Upper lobe of left lung (tissue), 6 donors: Measurements from ENCODE around the gene IL6ST. TPM values are rescaled to one million over a fixed set of nuclear protein-coding genes. Genes with fewer than 3 reads are reported as not detected.

ENCODE experiments used
- ATAC-seq, 2 donors: fragments of 200-7000 bp; cut with Tn5 transposase; one replicate each; pipeline ENCODE4 v1.9.1; 2022; ENCODE audit warnings: mild to moderate bottlenecking in 2 of 2, moderate library complexity in 2 of 2; ENCODE audit not compliant: low FRiP score in 2 of 2
- DNase-seq, 2 donors: peaks; one replicate each; pipeline ENCODE4 v3.0.0-alpha.2; 2019 to 2020
- H3K27ac ChIP-seq, 4 donors: fragments of 200-600 bp; sonication (generic); one replicate each; pipeline ENCODE4 v1.5.1; 2016 to 2019
- H3K27me3 ChIP-seq, 4 donors: fragments of 200-600 bp; sonication (generic); one replicate each; pipeline ENCODE4 v1.5.1; 2017 to 2019
- H3K36me3 ChIP-seq, 4 donors: fragments of 200-600 bp; sonication (generic); one replicate each; pipeline ENCODE4 v1.5.1; 2016 to 2019
- H3K4me1 ChIP-seq, 4 donors: fragments of 200-600 bp; sonication (generic); one replicate each; pipeline ENCODE4 v1.5.1; 2018 to 2019
- H3K4me3 ChIP-seq, 4 donors: fragments of 200-600 bp; sonication (generic); one replicate each; pipeline ENCODE4 v1.5.1; 2017 to 2019; ENCODE audit warnings: mild to moderate bottlenecking in 2 of 4, moderate library complexity in 1 of 4
- H3K9me3 ChIP-seq, 4 donors: fragments of 200-600 bp; sonication (generic); one replicate each; pipeline ENCODE4 v1.5.1; 2018 to 2019
- EP300 ChIP-seq, 4 donors: sonication (generic); formaldehyde crosslinking; IDR thresholded peaks; one replicate each; pipeline ENCODE4 v1.5.1; 2017; ENCODE audit warnings: antibody characterized with exemption in 4 of 4, control low read depth in 2 of 4
- POLR2A ChIP-seq, 4 donors: fragments of 450-650 bp; IDR thresholded peaks; one replicate each; pipeline ENCODE4 v1.5.1; 2016 to 2017; ENCODE audit warnings: antibody characterized with exemption in 4 of 4, mild to moderate bottlenecking in 2 of 4
- POLR2AphosphoS5 ChIP-seq, 2 donors: sonication (generic); formaldehyde crosslinking; IDR thresholded peaks; one replicate each; pipeline ENCODE4 v1.5.1; 2017; ENCODE audit warnings: antibody characterized with exemption in 2 of 2
- WGBS, 2 donors: methylation state at CpG; one replicate each; pipeline ENCODE4 v1.1.5; 2017 to 2018; 5-methylcytosine and 5-hydroxymethylcytosine counted together
- total RNA-seq, 6 donors: library from RNA; depleted of rRNA in 4 of 6; stranded (reverse); fragments of >200 nt in 4 of 6; gene quantifications; one replicate each; pipeline versions ENCODE4 v1.1.0 to v1.2.1, GENCODE V29; 2016 to 2021
- TF ChIP-seq, protein P1 (sequence below), 6 experiments: fragments of 450-650 bp in 4 of 6; fragments of 200-600 bp in 2 of 6; sonication (generic) in 2 of 6; IDR thresholded peaks; one replicate each; pipeline ENCODE4 v1.5.1; 2016 to 2019; ENCODE audit warnings: antibody characterized with exemption in 6 of 6
- donor health status: DM: no; HTN: no; CAD: no; lungs with moderate emphysema.
- donor health status: DM: no; HTN: yes; CAD: no; lungs with severe emphysema.

IL6ST gene
- total RNA-seq, 6 donors from 2014 or later, result 177 to 383 (median 300) TPM

DNA sequence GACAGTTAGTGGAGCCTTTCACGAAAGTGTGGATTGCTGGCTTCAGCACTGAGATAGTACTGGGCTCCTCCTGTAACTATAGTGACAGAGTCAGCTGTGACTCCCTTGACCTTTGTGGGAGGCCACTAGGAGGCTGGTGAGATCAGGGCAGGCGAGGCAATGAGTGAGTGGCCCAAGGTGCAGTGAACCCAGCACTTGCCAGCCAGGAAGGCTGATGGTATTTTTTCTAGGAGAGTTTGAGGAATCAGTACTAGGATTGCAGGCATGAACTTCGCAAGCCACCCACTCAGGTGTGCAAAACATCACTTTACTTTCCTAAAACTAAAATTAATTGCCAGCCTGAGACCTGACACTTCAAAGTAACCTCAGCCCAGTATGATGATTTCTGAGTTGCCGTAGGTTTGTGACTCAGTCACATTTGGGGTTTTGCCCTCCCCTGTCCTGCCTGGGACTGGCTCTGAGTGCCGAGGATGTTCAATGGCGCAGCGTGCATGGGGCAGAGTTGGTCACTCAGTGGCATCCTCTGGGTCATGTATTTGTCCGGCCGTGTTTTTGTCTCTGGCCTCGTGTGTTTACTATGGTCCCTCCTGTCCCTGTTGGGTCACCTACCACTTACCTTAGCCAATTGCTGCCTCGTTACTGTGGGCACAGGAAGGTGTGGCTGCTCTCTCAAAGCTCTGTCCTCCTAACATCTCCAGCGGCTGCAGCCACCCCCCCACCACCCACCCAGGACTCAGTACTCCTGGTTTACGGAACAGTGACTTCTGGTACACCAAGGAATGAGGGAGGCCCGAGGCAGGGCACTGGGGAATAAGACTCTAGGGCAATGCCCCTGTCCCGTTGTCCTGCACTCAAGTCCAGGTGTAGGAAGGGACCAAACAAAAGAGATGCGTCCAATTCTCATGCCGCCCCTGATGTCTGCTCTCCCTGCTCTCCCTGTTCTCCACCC lies 76.4 kb downstream of the IL6ST start:
- DNase-seq (no peak), ATAC-seq (no peak)
- TF ChIP-seq, protein P1, sequence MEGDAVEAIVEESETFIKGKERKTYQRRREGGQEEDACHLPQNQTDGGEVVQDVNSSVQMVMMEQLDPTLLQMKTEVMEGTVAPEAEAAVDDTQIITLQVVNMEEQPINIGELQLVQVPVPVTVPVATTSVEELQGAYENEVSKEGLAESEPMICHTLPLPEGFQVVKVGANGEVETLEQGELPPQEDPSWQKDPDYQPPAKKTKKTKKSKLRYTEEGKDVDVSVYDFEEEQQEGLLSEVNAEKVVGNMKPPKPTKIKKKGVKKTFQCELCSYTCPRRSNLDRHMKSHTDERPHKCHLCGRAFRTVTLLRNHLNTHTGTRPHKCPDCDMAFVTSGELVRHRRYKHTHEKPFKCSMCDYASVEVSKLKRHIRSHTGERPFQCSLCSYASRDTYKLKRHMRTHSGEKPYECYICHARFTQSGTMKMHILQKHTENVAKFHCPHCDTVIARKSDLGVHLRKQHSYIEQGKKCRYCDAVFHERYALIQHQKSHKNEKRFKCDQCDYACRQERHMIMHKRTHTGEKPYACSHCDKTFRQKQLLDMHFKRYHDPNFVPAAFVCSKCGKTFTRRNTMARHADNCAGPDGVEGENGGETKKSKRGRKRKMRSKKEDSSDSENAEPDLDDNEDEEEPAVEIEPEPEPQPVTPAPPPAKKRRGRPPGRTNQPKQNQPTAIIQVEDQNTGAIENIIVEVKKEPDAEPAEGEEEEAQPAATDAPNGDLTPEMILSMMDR (IDR thresholded peaks at IDR 0.05), result no peak
- TF ChIP-seq POLR2A (IDR thresholded peaks at IDR 0.05), result no peak
- TF ChIP-seq EP300 (IDR thresholded peaks at IDR 0.05), result no peak
- no peak for TF ChIP-seq POLR2AphosphoS5 (IDR thresholded peaks at IDR 0.05)
- no peak overlapping the region for H3K4me3 ChIP-seq
- no peaks in the 10 kb centered on the region for H3K27me3 ChIP-seq
- H3K9me3 ChIP-seq, result no peaks in the 10 kb centered on the region
- no peak overlapping the region for H3K27ac ChIP-seq
- WGBS, 2 donors, result 94 to 96% methylated on average over 12 to 17 of the region's 17 CpGs
- peaks cover 0 to under 1% (median 0%) of the 10 kb centered on the region in 4 donors for H3K4me1 ChIP-seq
- no peaks in the 10 kb centered on the region for H3K36me3 ChIP-seq

DNA sequence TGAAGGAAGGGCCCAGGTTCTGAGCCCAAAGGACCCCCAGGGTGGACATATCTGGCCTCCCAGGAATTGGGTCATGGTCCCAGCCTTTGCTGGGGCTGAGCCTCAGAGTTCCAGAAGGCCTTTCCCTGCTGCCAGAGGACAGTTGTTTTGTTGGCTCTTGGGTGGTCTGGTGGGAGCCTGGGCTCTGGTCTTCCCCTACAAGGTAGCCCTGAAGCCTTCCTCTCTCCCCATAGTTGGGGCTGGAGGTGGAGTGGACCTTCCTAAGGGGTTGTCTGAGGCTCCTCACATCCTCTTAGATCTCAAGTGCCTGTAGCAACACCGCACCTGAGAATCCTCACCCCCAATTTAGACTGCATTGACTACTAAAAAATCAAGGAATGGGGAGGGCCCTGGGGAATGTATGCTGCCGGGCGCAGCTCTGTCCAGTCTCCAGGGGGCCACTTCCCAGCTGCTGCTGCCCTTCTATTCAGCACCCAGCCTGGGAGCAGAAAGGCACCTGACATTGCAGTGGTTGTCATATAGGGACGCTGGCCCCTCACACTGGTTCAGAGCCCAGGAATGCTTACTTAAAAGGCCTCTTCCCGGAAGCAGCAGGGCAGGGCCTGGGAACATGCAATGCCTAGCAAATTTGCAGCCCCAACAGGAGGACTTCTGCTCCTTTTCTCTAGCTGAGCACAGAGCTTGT lies 77.2 kb downstream of the IL6ST start:
- TF ChIP-seq POLR2AphosphoS5 (IDR thresholded peaks at IDR 0.05), result no peak
- 89 to 90% methylated on average over 3 to 5 of the region's 5 CpGs for WGBS, 2 donors
- H3K27ac ChIP-seq, result no peak overlapping the region
- ATAC-seq (no peak), DNase-seq (no peak)
- no peaks in the 10 kb centered on the region for H3K9me3 ChIP-seq
- H3K4me3 ChIP-seq, result no peak overlapping the region
- no peaks in the 10 kb centered on the region for H3K27me3 ChIP-seq
- no peaks in the 10 kb centered on the region for H3K4me1 ChIP-seq
- no peaks in the 10 kb centered on the region for H3K36me3 ChIP-seq

DNA sequence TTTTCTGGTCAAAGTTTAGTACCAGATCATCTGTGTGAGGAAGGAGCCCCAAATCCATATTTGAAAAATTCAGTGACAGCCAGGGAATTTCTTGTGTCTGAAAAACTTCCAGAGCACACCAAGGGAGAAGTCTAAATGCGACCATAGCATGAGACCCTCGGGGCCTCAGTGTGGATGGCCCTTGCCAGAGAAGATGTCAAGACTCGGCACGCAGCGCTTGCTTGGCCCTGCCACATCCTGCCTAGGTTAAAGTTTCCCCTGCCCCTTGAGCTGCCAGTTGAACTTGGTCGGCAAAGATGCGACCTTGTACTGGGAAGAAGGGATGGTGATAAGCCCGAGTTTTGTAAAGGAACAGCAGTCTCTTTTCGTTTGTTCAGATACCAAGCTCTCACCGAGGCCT lies 77.8 kb downstream of the IL6ST start:
- DNase-seq (no peak), ATAC-seq (no peak)
- H3K9me3 ChIP-seq, result no peaks in the 10 kb centered on the region
- H3K4me1 ChIP-seq, result no peaks in the 10 kb centered on the region
- no peaks in the 10 kb centered on the region for H3K27me3 ChIP-seq
- no peaks in the 10 kb centered on the region for H3K36me3 ChIP-seq
- TF ChIP-seq POLR2A (IDR thresholded peaks at IDR 0.05), result no peak
- TF ChIP-seq, protein P1 (IDR thresholded peaks at IDR 0.05), result no peak
- TF ChIP-seq EP300 (IDR thresholded peaks at IDR 0.05), result no peak
- TF ChIP-seq POLR2AphosphoS5 (IDR thresholded peaks at IDR 0.05), result no peak
- no peak overlapping the region for H3K27ac ChIP-seq
- no peak overlapping the region for H3K4me3 ChIP-seq
- 76 to 88% methylated on average over 10 of the region's 10 CpGs for WGBS, 2 donors

DNA sequence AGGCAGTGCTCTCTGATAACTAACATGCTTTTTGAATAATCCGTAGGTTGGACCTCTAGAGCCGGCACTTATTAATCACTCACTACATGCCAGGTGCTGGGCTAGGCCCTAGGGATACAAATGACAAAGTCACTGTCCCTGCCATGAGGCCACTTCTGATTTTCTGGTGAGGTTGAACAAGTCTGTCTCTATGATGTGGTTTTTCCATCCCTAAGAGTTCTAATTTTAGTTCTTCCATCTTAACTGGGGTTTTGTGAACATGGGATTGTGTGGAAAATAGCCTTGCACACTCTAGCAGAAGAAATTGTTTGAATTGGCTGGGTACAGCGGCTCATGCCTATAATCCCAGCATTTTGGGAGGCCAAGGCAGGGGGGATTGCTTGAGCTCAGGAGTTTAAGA lies 79.0 kb downstream of the IL6ST start:
- no peak for DNase-seq
- no peak for ATAC-seq
- Histone ChIP-seq H3K36me3 (no peaks in the 10 kb centered on the region), H3K27me3 (no peaks in the 10 kb centered on the region), H3K27ac (no peak overlapping the region), H3K4me1 (no peaks in the 10 kb centered on the region), H3K4me3 (no peak overlapping the region), H3K9me3 (no peaks in the 10 kb centered on the region)
- 93 to 97% methylated on average over 3 of the region's 3 CpGs for WGBS, 2 donors
- TF ChIP-seq EP300 (IDR thresholded peaks at IDR 0.05), result no peak
- TF ChIP-seq, protein P1 (IDR thresholded peaks at IDR 0.05), result no peak
- TF ChIP-seq POLR2A (IDR thresholded peaks at IDR 0.05), result no peak
- no peak for TF ChIP-seq POLR2AphosphoS5 (IDR thresholded peaks at IDR 0.05)

DNA sequence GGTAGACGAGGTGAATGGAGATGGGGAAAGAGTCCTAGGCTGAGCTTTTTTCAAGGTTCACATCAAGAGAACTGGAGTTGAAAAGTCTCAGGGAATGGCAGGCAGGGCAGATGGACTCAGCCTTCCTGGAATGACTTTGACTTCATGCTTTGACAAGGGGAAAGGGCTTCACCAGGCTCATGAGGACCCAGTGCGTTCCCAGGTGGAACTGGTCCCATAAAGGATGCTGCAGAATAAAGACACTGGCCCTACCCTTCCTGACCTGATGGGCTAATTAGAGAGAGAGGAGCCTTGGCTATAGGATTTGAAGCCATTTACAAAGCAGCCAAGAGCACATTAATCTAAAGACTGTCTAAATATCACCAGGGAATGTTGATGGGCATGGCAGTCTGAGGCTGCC lies 79.8 kb downstream of the IL6ST start:
- no peak for DNase-seq
- Histone ChIP-seq H3K4me3 (no peak overlapping the region), H3K27ac (no peak overlapping the region), H3K4me1 (no peaks in the 10 kb centered on the region), H3K36me3 (no peaks in the 10 kb centered on the region), H3K9me3 (no peaks in the 10 kb centered on the region), H3K27me3 (no peaks in the 10 kb centered on the region)
- ATAC-seq, result no peak
- TF ChIP-seq POLR2A (IDR thresholded peaks at IDR 0.05) (no peak), POLR2AphosphoS5 (IDR thresholded peaks at IDR 0.05) (no peak), EP300 (IDR thresholded peaks at IDR 0.05) (no peak)
- TF ChIP-seq, protein P1 (IDR thresholded peaks at IDR 0.05), result no peak
- 90 to 93% methylated on average over 2 of the region's 2 CpGs for WGBS, 2 donors
